Hematopoietic multipotent progenitor cell treated with erythropoietin and hydrocortisone succinate and interleukin-3 and kit ligand, for 15 days (in vitro differentiated cells): ENCODE data around the gene DSC2.
"Not testable (repeated sequence)": the region's sequence is repeated elsewhere in the genome, so short reads cannot be mapped to it uniquely, and the experiment has no call there.

Source experiments
- DNase-seq: peaks from one replicate; pipeline ENCODE4 v3.0.0-alpha.2; 2015; ENCODE audit warnings: low spot score

DSC2 gene

GRCh38 chr18:31102025-31102684, at the start of gene DSC2:
Gene DSC2, minus strand, starts transcription at chr18:31102421. Its CDS starts 450 bp downstream, at chr18:31101971.
- DNase-seq = no peak

- no peak for DNase-seq
Measured at GRCh38 chr18:31149351-31149750, 47.1 kb upstream of the DSC2 start.

GRCh38 chr18:31148600-31148999, 46.4 kb upstream of the DSC2 start:
- no peak for DNase-seq

DNA sequence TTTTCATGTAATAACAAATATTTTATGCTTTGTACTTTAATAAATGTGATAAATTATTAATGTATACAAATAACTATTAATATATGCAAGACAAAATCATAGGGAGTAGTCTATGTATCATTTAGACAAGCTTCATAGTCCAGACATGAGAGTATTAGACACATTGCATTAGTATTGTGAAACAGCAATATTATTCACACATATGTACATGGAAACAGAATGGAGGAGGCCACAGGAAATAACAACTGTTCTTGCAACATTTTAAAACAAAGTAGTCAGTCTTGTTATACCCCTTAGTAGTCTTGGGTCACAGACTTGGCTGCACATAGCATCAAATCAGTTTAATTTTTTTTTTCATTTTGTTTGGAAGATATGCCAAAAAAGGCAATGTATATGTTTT, 44.6 kb upstream of the DSC2 start:
- DNase-seq = no peak

GRCh38 chr18:31143025-31143424, 40.8 kb upstream of the DSC2 start:
- no peak for DNase-seq

GRCh38 chr18:31138709-31139108, 36.5 kb upstream of the DSC2 start:
- no peak for DNase-seq

- DNase-seq = no peak
Measured at GRCh38 chr18:31134988-31135529, 32.8 kb upstream of the DSC2 start.

DNA sequence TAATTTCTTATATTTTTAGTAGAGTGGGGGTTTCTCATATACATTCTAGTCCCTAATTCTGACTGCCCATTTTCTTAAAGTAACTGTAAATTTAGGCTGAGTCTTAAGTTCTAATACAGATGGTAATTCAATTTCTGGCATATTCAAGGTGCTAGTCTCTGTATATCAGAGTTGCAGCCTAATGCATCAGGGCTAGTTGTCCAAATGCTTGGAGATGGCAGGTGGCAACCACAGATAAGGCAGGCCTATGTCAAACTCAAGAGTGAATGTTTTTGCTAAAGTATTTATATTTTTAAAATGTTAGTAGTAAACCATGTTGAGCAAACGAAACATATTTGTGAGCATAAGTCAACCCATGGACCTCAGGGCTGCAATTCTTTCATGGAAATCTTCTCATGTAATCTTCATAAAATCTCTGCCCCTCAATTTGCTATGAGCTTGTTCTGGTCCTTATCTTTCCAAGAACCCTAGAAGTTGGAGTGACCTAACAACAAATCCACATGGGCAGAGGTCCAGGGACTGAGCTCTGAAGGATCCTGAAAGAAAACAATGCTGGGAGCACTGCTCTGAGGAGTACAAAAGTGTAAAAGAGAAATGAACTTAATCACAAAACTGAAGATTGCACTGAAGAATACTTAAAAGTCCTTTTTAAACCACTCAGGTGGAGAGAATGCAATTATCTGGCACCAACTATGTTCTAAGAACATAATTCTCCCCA, 27.3 kb upstream of the DSC2 start:
- DNase-seq = no peak

DNA sequence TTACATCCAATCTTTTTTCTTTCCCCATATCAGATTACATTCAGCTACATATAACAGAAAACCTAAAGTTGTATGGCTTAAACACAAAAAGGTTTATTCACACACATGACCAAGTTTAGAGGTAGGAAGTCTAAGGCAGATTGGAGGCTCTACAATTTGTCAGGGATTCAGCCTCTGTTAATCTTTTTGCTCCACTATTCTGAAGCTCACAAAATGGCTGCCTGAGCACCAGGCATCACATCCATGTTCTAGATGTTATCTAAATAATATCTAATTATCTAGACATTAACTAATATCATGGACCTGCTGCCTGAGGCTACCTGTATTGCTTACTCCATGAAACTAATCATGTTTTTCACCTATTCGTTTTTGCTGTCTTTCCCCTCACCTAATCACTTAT, 23.7 kb upstream of the DSC2 start:
- no peak for DNase-seq

GRCh38 chr18:31123125-31123524, 20.9 kb upstream of the DSC2 start:
- not testable (repeated sequence) for DNase-seq

GRCh38 chr18:31120594-31120993, 18.4 kb upstream of the DSC2 start:
- no peak for DNase-seq

GRCh38 chr18:31116853-31117595, 14.8 kb upstream of the DSC2 start:
- no peak for DNase-seq

GRCh38 chr18:31112804-31113203, 10.6 kb upstream of the DSC2 start:
- no peak for DNase-seq

GRCh38 chr18:31105733-31106132, 3.5 kb upstream of the DSC2 start:
- DNase-seq = no peak

GRCh38 chr18:31104444-31104843, 2.2 kb upstream of the DSC2 start:
- DNase-seq = no peak

DNA sequence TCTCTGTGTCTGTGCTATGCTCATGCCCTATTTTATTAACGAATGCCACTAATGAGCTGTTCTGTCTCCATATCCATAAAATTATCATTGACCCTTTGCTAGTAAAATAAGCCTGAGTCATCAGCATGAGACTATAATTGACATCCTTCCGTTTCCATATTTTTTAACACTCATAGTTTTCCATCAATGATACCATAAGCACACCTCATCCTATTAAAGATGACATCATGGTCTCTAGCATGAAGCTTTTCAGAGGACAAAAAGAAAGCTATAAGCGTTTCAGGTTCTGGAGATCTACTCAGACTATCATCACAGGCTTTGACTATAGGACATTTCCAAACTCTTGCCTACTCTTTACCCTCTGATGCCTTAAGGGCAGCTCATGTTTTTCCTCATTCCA, 1.2 kb upstream of the DSC2 start:
- DNase-seq = no peak

- no peak for DNase-seq
Measured at GRCh38 chr18:31102941-31103340, 720 bp upstream of the DSC2 start.

DNA sequence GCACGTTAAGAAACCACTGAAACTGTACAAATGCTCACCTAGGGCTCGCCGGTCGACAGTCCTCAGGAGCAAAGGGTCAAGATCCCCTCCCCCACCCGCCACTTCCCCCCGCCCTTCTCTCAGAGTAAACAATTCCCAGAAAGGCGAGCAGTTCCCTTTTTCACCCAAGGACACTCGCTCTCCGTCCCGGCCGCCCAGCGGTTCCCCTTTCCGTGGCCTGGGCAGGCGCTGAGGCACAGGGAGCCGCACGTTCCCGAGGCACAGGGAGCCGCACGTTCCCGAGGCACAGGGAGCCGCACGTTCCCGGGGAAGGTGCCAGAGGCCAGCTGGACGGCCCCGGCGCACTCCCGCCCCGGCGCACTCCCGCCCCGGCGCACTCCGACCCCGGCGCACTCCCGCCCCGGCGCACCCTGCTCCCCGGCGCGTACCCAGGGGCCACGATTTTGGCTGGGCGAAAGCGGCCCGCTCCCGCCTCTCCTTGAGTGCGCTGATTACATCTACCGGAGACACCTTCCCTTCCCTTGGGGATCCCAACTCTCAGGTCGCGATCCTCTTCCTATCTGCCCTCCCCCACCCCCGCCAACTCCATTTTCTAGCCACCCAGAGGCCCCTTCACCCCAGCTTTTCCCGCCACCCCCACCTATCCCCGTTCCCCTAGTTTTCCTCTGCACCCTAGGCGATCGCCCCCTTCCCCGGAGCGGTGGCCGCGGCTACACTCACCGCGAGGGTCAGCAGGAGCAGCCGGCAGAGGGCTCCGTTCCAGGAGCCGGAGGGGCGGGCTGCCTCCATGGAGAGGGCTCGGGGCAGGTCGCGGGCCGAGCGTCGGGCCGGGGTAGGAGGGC, 817 bp downstream of the DSC2 start:
- no peak for DNase-seq

GRCh38 chr18:31100436-31101182, 1.6 kb downstream of the DSC2 start:
- no peak for DNase-seq

- no peak for DNase-seq
Measured at GRCh38 chr18:31099450-31100230, 2.6 kb downstream of the DSC2 start.
